ENCODE results near the gene GATA2. TPM values are rescaled to one million over a fixed set of nuclear protein-coding genes. Genes with fewer than 3 reads are reported as not detected.

The GATA2 gene
- total and polyA plus RNA-seq, 12 donors = 6.8 to 29.8 (median 12.6) TPM

DNA sequence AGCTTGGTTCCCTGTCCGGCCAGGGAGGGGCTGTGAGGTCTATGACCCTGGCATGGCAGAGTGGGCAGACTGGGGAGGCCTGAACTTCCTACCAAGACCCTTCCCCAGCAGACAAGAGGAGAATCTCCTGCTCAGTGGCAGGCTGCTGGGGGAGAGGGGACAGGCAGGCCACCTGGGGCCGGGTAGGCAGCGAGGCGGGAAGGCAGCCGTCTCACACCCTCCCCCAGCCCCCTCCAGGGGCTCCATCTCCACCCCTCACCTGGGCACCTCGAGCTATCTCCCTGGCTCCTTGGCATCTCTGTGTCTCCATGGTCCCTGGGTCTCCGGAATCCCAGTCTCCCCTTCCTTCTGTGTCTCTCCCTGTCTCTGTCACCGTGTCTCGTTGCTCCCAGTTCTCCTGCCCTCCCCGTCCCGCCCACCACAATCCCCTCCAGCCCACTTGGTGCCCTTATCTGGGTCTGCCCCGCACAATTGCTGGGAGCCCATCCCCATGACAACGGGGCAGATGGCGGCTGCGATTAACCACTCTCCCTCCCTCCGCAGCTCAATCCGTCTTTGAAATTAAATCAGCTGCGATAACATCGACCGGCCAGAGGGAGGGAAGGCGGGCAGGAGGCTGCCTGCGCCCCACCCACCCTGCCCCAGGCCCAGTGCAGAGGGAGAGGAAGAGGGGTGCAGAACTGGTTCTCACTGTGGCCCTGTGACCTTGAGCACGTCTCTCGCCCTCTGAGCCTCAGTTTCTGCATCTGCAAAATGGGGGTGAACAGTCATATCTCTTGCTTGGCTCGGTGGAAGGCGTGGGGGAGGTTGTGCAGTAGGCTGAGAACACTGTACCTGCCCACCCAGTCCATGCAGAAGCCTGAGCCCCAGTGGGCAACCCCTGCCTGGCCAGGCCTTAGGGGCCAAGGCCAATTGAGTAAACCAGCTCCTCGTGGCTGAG, 36.0 kb downstream of the GATA2 start:
- H3K4me3 ChIP-seq = no peak overlapping the region
- DNase-seq (no peak), ATAC-seq (no peak)
- 39 to 47% methylated on average over 25 to 27 of the region's 27 CpGs for WGBS, 2 donors
- intact Hi-C loops (cut with DNase I) = no loop called here
- no peak for TF ChIP-seq CTCF (IDR thresholded peaks at IDR 0.05)
- H3K27me3 ChIP-seq = peaks cover 7 to 53% (median 26%) of the 10 kb centered on the region in 7 donors
- no peaks in the 10 kb centered on the region for H3K9me3 ChIP-seq
- H3K36me3 ChIP-seq = no peaks in the 10 kb centered on the region
- H3K4me1 ChIP-seq = no peaks in the 10 kb centered on the region
- no peak overlapping the region for H3K27ac ChIP-seq

DNA sequence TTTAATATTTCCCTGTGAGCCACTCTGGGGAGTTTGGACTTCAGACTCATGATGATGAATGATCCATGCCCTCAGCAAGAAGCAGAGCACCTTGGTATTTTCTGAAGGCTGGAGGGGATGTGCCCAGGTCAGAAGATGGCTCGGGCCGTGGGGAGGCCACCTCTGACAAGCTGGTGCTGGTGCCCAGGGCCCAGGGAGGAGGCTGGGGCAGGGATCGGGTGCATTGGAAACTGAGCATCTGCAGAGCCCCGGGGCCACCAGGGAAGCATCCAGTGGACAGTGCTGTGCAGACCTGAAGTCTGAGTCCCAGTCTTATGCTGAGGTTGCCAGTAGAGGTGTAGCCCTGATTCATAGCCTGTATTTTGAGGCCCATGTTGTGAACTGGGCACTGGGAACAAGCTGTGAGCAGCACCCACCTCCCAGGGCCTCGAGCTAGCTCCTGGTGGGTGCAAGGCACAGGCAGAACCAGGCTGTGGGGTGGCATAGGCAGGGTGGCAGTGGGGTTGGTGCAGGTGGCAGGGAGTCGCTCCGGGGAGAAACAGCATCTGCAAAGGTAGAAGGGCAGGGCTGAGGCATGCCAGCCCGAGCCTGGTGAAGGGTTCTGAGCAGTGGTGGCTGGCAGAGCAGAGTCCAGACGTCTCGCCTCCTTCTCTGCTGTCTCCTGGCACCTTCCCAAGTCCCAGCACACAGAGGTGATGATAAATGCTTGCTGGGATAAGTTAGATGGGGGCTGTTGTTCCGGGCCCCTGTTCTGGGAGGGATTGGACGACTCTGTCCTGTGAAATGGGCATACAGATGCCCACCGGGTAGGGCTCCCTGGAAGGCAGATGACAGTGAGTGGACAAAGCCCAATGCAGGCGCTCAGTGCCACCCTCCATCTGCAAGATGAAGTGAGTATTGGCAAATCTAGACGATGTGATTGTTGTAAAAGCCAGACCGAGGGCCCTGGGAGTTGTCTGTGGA, 36.9 kb downstream of the GATA2 start:
- H3K9me3 ChIP-seq = no peaks in the 10 kb centered on the region
- no peak for ATAC-seq
- no peak overlapping the region for H3K4me3 ChIP-seq
- no peak for DNase-seq
- no peaks in the 10 kb centered on the region for H3K4me1 ChIP-seq
- intact Hi-C loops (cut with DNase I) = no loop called here
- H3K27ac ChIP-seq = no peak overlapping the region
- 74 to 77% methylated on average over 16 of the region's 16 CpGs for WGBS, 2 donors
- peaks cover 7 to 53% (median 26%) of the 10 kb centered on the region in 7 donors for H3K27me3 ChIP-seq
- H3K36me3 ChIP-seq = no peaks in the 10 kb centered on the region
- TF ChIP-seq CTCF (IDR thresholded peaks at IDR 0.05) = no peak

DNA sequence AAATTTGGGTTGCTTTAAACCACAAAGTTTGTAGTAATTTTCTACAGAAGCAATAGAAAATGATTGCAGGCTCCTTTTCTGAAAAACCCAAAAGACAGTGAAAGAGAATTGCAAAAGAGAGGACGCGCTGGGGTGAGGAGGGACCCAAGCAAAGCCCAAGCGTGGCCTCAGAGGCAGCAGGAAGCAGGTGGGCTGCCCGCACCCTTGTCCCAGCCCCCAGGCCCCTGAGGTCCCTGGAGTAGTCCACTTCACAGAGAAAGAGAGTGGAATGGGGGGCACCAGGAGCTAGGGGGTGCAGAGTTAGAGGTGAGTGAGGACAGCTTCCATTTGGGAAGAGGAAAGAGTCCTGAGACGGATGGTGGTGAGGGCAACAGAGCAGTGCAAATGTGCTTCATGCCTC, 37.9 kb downstream of the GATA2 start:
- intact Hi-C loops (cut with DNase I) = no loop called here
- H3K27me3 ChIP-seq = peaks cover 7 to 53% (median 26%) of the 10 kb centered on the region in 7 donors
- no peak for DNase-seq
- no peak overlapping the region for H3K4me3 ChIP-seq
- H3K27ac ChIP-seq = no peak overlapping the region
- 81 to 85% methylated on average over 5 of the region's 5 CpGs for WGBS, 2 donors
- H3K4me1 ChIP-seq = no peaks in the 10 kb centered on the region
- H3K9me3 ChIP-seq = no peaks in the 10 kb centered on the region
- ATAC-seq = no peak
- no peak for TF ChIP-seq CTCF (IDR thresholded peaks at IDR 0.05)
- no peaks in the 10 kb centered on the region for H3K36me3 ChIP-seq

- no peaks in the 10 kb centered on the region for H3K9me3 ChIP-seq
- no peaks in the 10 kb centered on the region for H3K4me1 ChIP-seq
- intact Hi-C loops (cut with DNase I) = no loop called here
- no peak for ATAC-seq
- no peak overlapping the region for H3K4me3 ChIP-seq
- DNase-seq = no peak
- no peak for TF ChIP-seq CTCF (IDR thresholded peaks at IDR 0.05)
- 94 to 99% methylated on average over 2 of the region's 2 CpGs for WGBS, 2 donors
- H3K27ac ChIP-seq = no peak overlapping the region
- no peaks in the 10 kb centered on the region for H3K36me3 ChIP-seq
- peaks cover 7 to 53% (median 26%) of the 10 kb centered on the region in 7 donors for H3K27me3 ChIP-seq
Measured at GRCh38 chr3:128454310-128454618, 38.7 kb downstream of the GATA2 start.
